Kidney (tissue), 14 donors: Measurements from ENCODE around the gene HOXC6. TPM values are rescaled to one million over a fixed set of nuclear protein-coding genes. Genes with fewer than 3 reads are reported as not detected.
A peak's percentile ranks its signal among the peaks of the same experiment; 100 is the strongest.
"Not testable (repeated sequence)": the region's sequence is repeated elsewhere in the genome, so short reads cannot be mapped to it uniquely, and the experiment has no call there.

Experiments
- DNase-seq, 5 donors: peaks; one replicate each; pipeline ENCODE4 v3.0.0-alpha.2; 2013 to 2020
- FAIRE-seq: peaks from 2 replicates; lab custom pipeline; 2012; peaks lifted over from hg19 to GRCh38; lab: Jason Lieb, UNC
- H3K27ac ChIP-seq, 2 donors: one replicate each; pipeline ENCODE4 v1.7.0; 2013; ENCODE audit warnings: low read depth in 2 of 2, low read length in 2 of 2, inconsistent platforms in 1 of 2
- H3K27me3 ChIP-seq: one replicate; pipeline ENCODE4 v1.7.1; 2013; ENCODE audit warnings: low read length, inconsistent platforms; ENCODE audit not compliant: control insufficient read depth, insufficient read depth
- H3K36me3 ChIP-seq, 3 donors: one replicate each; pipeline versions ENCODE4 v1.7.0 to v1.7.1; 2013; ENCODE audit warnings: low read length in 3 of 3, control low read depth in 1 of 3, inconsistent platforms in 1 of 3; ENCODE audit not compliant: insufficient read depth in 3 of 3, control insufficient read depth in 2 of 3
- H3K4me1 ChIP-seq, 3 donors: one replicate each; pipeline versions ENCODE4 v1.7.0 to v1.7.1; 2013; ENCODE audit warnings: low read length in 3 of 3, inconsistent platforms in 1 of 3, low read depth in 1 of 3; ENCODE audit not compliant: control insufficient read depth in 2 of 3, insufficient read depth in 2 of 3
- H3K4me3 ChIP-seq, 3 donors: one replicate each; pipeline versions ENCODE4 v1.7.0 to v1.8.1; 2013; ENCODE audit warnings: low read length in 3 of 3, control low read depth in 1 of 3, inconsistent platforms in 1 of 3
- H3K9ac ChIP-seq, 3 donors: one replicate each; pipeline versions ENCODE4 v1.7.0 to v1.7.1; 2013; ENCODE audit warnings: low read length in 3 of 3, control low read depth in 1 of 3, inconsistent platforms in 1 of 3
- H3K9me3 ChIP-seq, 3 donors: one replicate each; pipeline versions ENCODE4 v1.7.0 to v1.7.1; 2013; ENCODE audit warnings: low read length in 3 of 3, control low read depth in 1 of 3, inconsistent platforms in 1 of 3; ENCODE audit not compliant: control insufficient read depth in 2 of 3, insufficient read depth in 1 of 3
- CTCF ChIP-seq: IDR thresholded peaks from 3 replicates; pipeline ENCODE4 v1.5.1; 2012; ENCODE audit warnings: mild to moderate bottlenecking, moderate library complexity, borderline replicate concordance; ENCODE audit not compliant: insufficient read depth; ENCODE audit errors: extremely low read depth
- intact Hi-C: fragments of 100-400 bp; cut with DNase I; formaldehyde crosslinking; loops from one replicate; pipeline ENCODE4 v1.11.1; 2022
- polyA plus RNA-seq: library from polyadenylated mRNA; stranded (reverse); fragments of 350-450 nt; fragmentation: Illumina TruSeq; extraction: RNeasy Lipid Tissue Mini Kit (QIAGEN cat#74804); gene quantifications from one replicate; pipeline ENCODE4 v1.2.3, GENCODE V29; 2014; ENCODE audit warnings: low read depth, low replicate concordance; ENCODE audit not compliant: insufficient read depth
- total RNA-seq: library from RNA; stranded (reverse); fragmentation: NEBNext Ultra II Directional; extraction: Animal tissue kit (Norgen Biotek cat#: 25700); gene quantifications from one replicate; pipeline ENCODE4 v1.2.1, GENCODE V29; 2021
- donor health status: control.
- donor health status: control.
- donor health status: control.
- donor health status: control.
- donor health status: control.
- donor health status: DM: yes; HTN: yes; CAD: no.
- donor health status: Normal renal cell carcinoma (clear cell type).

Gene HOXC6
- total and polyA plus RNA-seq, 2 donors from 2014 or later, result 11.4 to 22.0 TPM

- peak overlapping the region in 1 of 2 donors; percentile 61 for H3K27ac ChIP-seq
- no peaks in the 10 kb centered on the region for H3K9me3 ChIP-seq
- intact Hi-C loops, result no loop called here
- FAIRE-seq (no peak), DNase-seq (peak in 4 of 5 donors; percentile 29 to 85 (median 58))
- H3K36me3 ChIP-seq, result no peaks in the 10 kb centered on the region
- H3K27me3 ChIP-seq, result no peaks in the 10 kb centered on the region
- peaks cover 14 to 43% (median 35%) of the 10 kb centered on the region in 3 donors for H3K4me1 ChIP-seq
- H3K9ac ChIP-seq, result no peak overlapping the region
- peak overlapping the region in 2 of 3 donors; percentile 20 to 22 for H3K4me3 ChIP-seq
- no peak for TF ChIP-seq CTCF
Observed at GRCh38 chr12:54040148-54040494, 11.9 kb downstream of the HOXC6 start.

- no peak for TF ChIP-seq CTCF
- H3K4me1 ChIP-seq, result peaks cover 14 to 40% (median 31%) of the 10 kb centered on the region in 3 donors
- intact Hi-C loops, result no loop called here
- H3K9ac ChIP-seq, result no peak overlapping the region
- DNase-seq (no peak), FAIRE-seq (no peak)
- no peaks in the 10 kb centered on the region for H3K9me3 ChIP-seq
- no peaks in the 10 kb centered on the region for H3K36me3 ChIP-seq
- no peak overlapping the region for H3K4me3 ChIP-seq
- H3K27me3 ChIP-seq, result peaks cover 1% of the 10 kb centered on the region
- no peak overlapping the region for H3K27ac ChIP-seq
Observed at GRCh38 chr12:54040648-54041047, 12.4 kb downstream of the HOXC6 start.

- H3K9ac ChIP-seq, result no peak overlapping the region
- H3K27ac ChIP-seq, result no peak overlapping the region
- DNase-seq, result no peak
- no peak overlapping the region for H3K4me3 ChIP-seq
- H3K9me3 ChIP-seq, result no peaks in the 10 kb centered on the region
- no peak for FAIRE-seq
- H3K27me3 ChIP-seq, result peaks cover 2% of the 10 kb centered on the region
- no peak for TF ChIP-seq CTCF
- intact Hi-C loops, result no loop called here
- H3K36me3 ChIP-seq, result no peaks in the 10 kb centered on the region
- H3K4me1 ChIP-seq, result peaks cover 14 to 37% (median 35%) of the 10 kb centered on the region in 3 donors
Observed at GRCh38 chr12:54041097-54041690, 13.0 kb downstream of the HOXC6 start.

GRCh38 chr12:54042033-54042432 lies 13.8 kb downstream of the HOXC6 start:
- intact Hi-C loops, H3K9ac ChIP-seq, DNase-seq, H3K9me3 ChIP-seq, H3K36me3 ChIP-seq, H3K4me3 ChIP-seq, H3K27me3 ChIP-seq, H3K27ac ChIP-seq, FAIRE-seq: not testable (repeated sequence)
- H3K4me1 ChIP-seq, result peaks cover 14 to 30% (median 30%) of the 10 kb centered on the region in 3 donors
